Ascending aorta (tissue), 2 donors: ENCODE results near the gene TEN1. TPM values are rescaled to one million over a fixed set of nuclear protein-coding genes. Genes with fewer than 3 reads are reported as not detected.

ENCODE experiments used
- DNase-seq, 2 donors: peaks; one replicate each; pipeline ENCODE4 v3.0.0-alpha.2; 2019; ENCODE audit warnings: low spot score in 2 of 2
- H3K27ac ChIP-seq, 2 donors: fragments of 200-600 bp; sonication (generic); one replicate each; pipeline ENCODE4 v1.5.1; 2016 to 2017; ENCODE audit warnings: mild to moderate bottlenecking in 1 of 2
- H3K27me3 ChIP-seq: fragments of 200-600 bp; sonication (generic); one replicate; pipeline ENCODE4 v1.5.1; 2017
- H3K36me3 ChIP-seq, 2 donors: fragments of 200-600 bp; sonication (generic); one replicate each; pipeline ENCODE4 v1.5.1; 2016
- H3K4me1 ChIP-seq, 2 donors: fragments of 200-600 bp; sonication (generic); one replicate each; pipeline ENCODE4 v1.5.1; 2016 to 2017; ENCODE audit warnings: mild to moderate bottlenecking in 1 of 2
- H3K4me3 ChIP-seq, 2 donors: fragments of 200-600 bp; sonication (generic); one replicate each; pipeline ENCODE4 v1.5.1; 2016 to 2017; ENCODE audit warnings: mild to moderate bottlenecking in 1 of 2
- H3K9me3 ChIP-seq, 2 donors: fragments of 200-600 bp; sonication (generic); one replicate each; pipeline ENCODE4 v1.5.1; 2016
- CTCF ChIP-seq, 3 experiments: fragments of 200-600 bp in 2 of 3; fragments of 450-650 bp in 1 of 3; sonication (generic) in 2 of 3; IDR thresholded peaks; one replicate each; pipeline ENCODE4 v1.5.1; 2016 to 2019; ENCODE audit warnings: antibody characterized with exemption in 3 of 3, mild to moderate bottlenecking in 1 of 3, moderate library complexity in 1 of 3
- intact Hi-C: fragments of 100-400 bp; cut with DNase I; formaldehyde crosslinking; loops from one replicate; pipeline ENCODE4 v1.15.1; 2023
- total RNA-seq: library from RNA; depleted of rRNA; stranded (reverse); fragments of >200 nt; gene quantifications from one replicate; pipeline ENCODE4 v1.1.0, GENCODE V29; 2016

TEN1 gene
- total RNA-seq, 1 donor from 2014 or later, result 33.6 TPM

- no peaks in the 10 kb centered on the region for H3K36me3 ChIP-seq
- H3K27me3 ChIP-seq, result no peaks in the 10 kb centered on the region
- H3K4me3 ChIP-seq, result no peak overlapping the region
- no peaks in the 10 kb centered on the region for H3K9me3 ChIP-seq
- no peak for DNase-seq
- intact Hi-C loops, result no loop called here
- no peak for TF ChIP-seq CTCF (IDR thresholded peaks at IDR 0.05)
- H3K4me1 ChIP-seq, result no peaks in the 10 kb centered on the region
- H3K27ac ChIP-seq, result no peak overlapping the region
Measured at GRCh38 chr17:76014925-76015261, 35.9 kb downstream of the TEN1 start.

- intact Hi-C loops, result no loop called here
- Histone ChIP-seq H3K36me3 (no peaks in the 10 kb centered on the region), H3K27me3 (no peaks in the 10 kb centered on the region), H3K4me1 (no peaks in the 10 kb centered on the region), H3K27ac (no peak overlapping the region), H3K9me3 (no peaks in the 10 kb centered on the region), H3K4me3 (no peak overlapping the region)
- no peak for TF ChIP-seq CTCF (IDR thresholded peaks at IDR 0.05)
- no peak for DNase-seq
Measured at GRCh38 chr17:76017481-76018339, 38.7 kb downstream of the TEN1 start.

GRCh38 chr17:76018340-76018680 lies 39.3 kb downstream of the TEN1 start:
- H3K27ac ChIP-seq, result no peak overlapping the region
- no peak overlapping the region for H3K4me3 ChIP-seq
- H3K36me3 ChIP-seq, result no peaks in the 10 kb centered on the region
- no peak for DNase-seq
- no peaks in the 10 kb centered on the region for H3K27me3 ChIP-seq
- TF ChIP-seq CTCF (IDR thresholded peaks at IDR 0.05), result no peak
- intact Hi-C loops, result no loop called here
- no peaks in the 10 kb centered on the region for H3K9me3 ChIP-seq
- no peaks in the 10 kb centered on the region for H3K4me1 ChIP-seq

GRCh38 chr17:76018801-76019200 lies 39.8 kb downstream of the TEN1 start:
- no peaks in the 10 kb centered on the region for H3K36me3 ChIP-seq
- H3K27me3 ChIP-seq, result no peaks in the 10 kb centered on the region
- no peak for DNase-seq
- H3K27ac ChIP-seq, result no peak overlapping the region
- intact Hi-C loops, result no loop called here
- H3K4me1 ChIP-seq, result no peaks in the 10 kb centered on the region
- no peak for TF ChIP-seq CTCF (IDR thresholded peaks at IDR 0.05)
- no peak overlapping the region for H3K4me3 ChIP-seq
- H3K9me3 ChIP-seq, result no peaks in the 10 kb centered on the region

- DNase-seq, result no peak
- Histone ChIP-seq H3K27ac (no peak overlapping the region), H3K27me3 (no peaks in the 10 kb centered on the region), H3K36me3 (no peaks in the 10 kb centered on the region), H3K4me3 (no peak overlapping the region), H3K9me3 (no peaks in the 10 kb centered on the region), H3K4me1 (no peaks in the 10 kb centered on the region)
- TF ChIP-seq CTCF (IDR thresholded peaks at IDR 0.05), result no peak
- intact Hi-C loops, result no loop called here
Measured at GRCh38 chr17:76019833-76020467, 40.9 kb downstream of the TEN1 start.
